Central memory CD8-positive, alpha-beta T cell (primary cell): ENCODE data around the gene FAR2.

ENCODE experiments used
- ATAC-seq: fragments of 150-1000 bp; cut with Tn5 transposase; replicated peaks from 2 replicates; pipeline ENCODE4 v1.10.0; 2022; ENCODE audit warnings: mild to moderate bottlenecking, moderate FRiP score, moderate number of reproducible peaks; ENCODE audit not compliant: poor library complexity, severe bottlenecking; ENCODE audit errors: extremely low read depth
- DNase-seq, 2 donors: peaks; one replicate each; pipeline ENCODE4 v3.0.0; 2021; ENCODE audit warnings: low spot score in 2 of 2
- H3K27ac Mint-ChIP-seq: one replicate; pipeline ENCODE4 v1.8.0; 2022; ENCODE audit warnings: low read depth, mild to moderate bottlenecking, moderate library complexity, mixed read lengths
- H3K27me3 Mint-ChIP-seq: one replicate; pipeline ENCODE4 v1.8.0; 2022; ENCODE audit warnings: mixed read lengths
- H3K36me3 Mint-ChIP-seq: one replicate; pipeline ENCODE4 v1.8.0; 2022; ENCODE audit warnings: mild to moderate bottlenecking, moderate library complexity, mixed read lengths; ENCODE audit not compliant: insufficient read depth
- H3K4me1 Mint-ChIP-seq: one replicate; pipeline ENCODE4 v1.8.0; 2022; ENCODE audit warnings: mixed read lengths
- H3K4me3 Mint-ChIP-seq: one replicate; pipeline ENCODE4 v1.8.0; 2022; ENCODE audit warnings: mild to moderate bottlenecking, moderate library complexity, mixed read lengths
- H3K9me3 Mint-ChIP-seq: one replicate; pipeline ENCODE4 v1.8.0; 2022; ENCODE audit warnings: mixed read lengths

FAR2 gene

DNA sequence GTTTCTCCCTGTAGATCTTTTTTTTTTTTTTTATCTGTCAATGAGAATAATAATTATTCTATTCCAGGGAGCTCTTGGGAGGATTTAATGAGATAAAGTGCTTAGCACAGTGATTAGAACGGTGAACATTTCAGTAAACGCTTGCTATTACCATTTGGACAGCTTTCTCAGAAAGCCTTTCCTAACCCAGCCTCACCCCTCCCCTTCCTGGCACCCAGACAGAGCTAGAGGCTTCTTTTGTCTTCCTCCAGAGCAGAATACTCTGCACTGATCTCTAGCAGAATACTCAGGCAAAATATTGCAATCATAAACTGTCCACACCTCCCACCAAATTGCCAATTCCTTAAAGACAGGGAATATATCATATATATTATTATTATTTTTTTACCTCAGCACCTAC is 165.3 kb downstream of the FAR2 start:
- no peak overlapping the region for H3K27ac Mint-ChIP-seq
- peaks cover 2% of the 10 kb centered on the region for H3K36me3 Mint-ChIP-seq
- H3K4me1 Mint-ChIP-seq, result peaks cover 9% of the 10 kb centered on the region
- H3K27me3 Mint-ChIP-seq, result no peaks in the 10 kb centered on the region
- ATAC-seq, result no peak
- no peaks in the 10 kb centered on the region for H3K9me3 Mint-ChIP-seq
- H3K4me3 Mint-ChIP-seq, result no peak overlapping the region
- no peak for DNase-seq

DNA sequence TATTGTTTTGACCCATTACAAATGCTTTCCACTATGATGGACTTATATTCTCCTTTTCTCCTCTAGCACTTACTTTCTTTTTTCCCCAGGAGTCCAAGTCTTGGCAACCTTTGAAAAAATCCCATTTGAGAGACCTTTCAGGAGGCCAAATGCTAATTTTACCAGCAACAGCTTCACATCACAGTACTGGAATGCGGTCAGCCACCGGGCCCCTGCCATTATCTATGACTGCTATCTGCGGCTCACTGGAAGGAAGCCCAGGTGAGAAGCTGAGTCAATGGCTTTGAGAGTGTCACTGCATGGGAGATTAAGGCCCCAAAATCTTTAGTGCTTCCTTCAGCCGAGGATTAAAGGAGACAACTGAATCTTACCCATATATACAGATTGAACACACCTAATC is 167.7 kb downstream of the FAR2 start:
- peaks cover 4% of the 10 kb centered on the region for H3K36me3 Mint-ChIP-seq
- H3K4me3 Mint-ChIP-seq, result no peak overlapping the region
- no peak overlapping the region for H3K27ac Mint-ChIP-seq
- no peaks in the 10 kb centered on the region for H3K27me3 Mint-ChIP-seq
- ATAC-seq (no peak), DNase-seq (no peak)
- no peaks in the 10 kb centered on the region for H3K9me3 Mint-ChIP-seq
- peaks cover 9% of the 10 kb centered on the region for H3K4me1 Mint-ChIP-seq

- H3K4me3 Mint-ChIP-seq, result no peak overlapping the region
- DNase-seq (peak in 1 of 2 donors; percentile 25), ATAC-seq (peak; percentile 98)
- peaks cover 9% of the 10 kb centered on the region for H3K4me1 Mint-ChIP-seq
- H3K9me3 Mint-ChIP-seq, result no peaks in the 10 kb centered on the region
- peaks cover 6% of the 10 kb centered on the region for H3K36me3 Mint-ChIP-seq
- peak overlapping the region; percentile 17 for H3K27ac Mint-ChIP-seq
- no peaks in the 10 kb centered on the region for H3K27me3 Mint-ChIP-seq
These were observed 168.7 kb downstream of the FAR2 start for GRCh38 chr12:29317556-29318363.

- ATAC-seq, result no peak
These were observed 171.4 kb downstream of the FAR2 start for GRCh38 chr12:29320295-29321085.

DNA sequence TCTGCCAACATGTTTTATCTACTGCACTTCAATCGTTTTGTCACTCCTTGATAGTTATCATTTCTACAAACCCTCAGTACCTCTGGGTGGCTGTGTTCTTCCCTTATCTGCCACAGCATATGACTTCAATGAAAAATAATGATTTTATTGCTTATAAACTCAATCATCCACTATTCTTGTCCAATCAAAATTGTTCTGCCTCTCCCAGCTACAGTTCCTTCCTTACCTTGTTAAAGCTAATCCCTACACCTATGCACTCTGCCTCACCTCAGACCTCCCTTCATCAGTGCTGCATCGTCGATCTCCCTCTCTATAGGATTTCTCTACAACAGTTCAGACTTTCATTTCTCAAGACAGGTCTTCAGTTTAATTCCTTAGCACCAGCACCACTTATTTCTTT is 173.1 kb downstream of the FAR2 start:
- H3K4me3 Mint-ChIP-seq, result no peak overlapping the region
- H3K27ac Mint-ChIP-seq, result no peak overlapping the region

More at GRCh38 chr12:29320295-29321085, 171.4 kb downstream of the FAR2 start:
- no peak for DNase-seq
- Mint-ChIP-seq H3K36me3 (peaks cover 9% of the 10 kb centered on the region), H3K9me3 (no peaks in the 10 kb centered on the region), H3K4me1 (peaks cover 12% of the 10 kb centered on the region), H3K27me3 (no peaks in the 10 kb centered on the region), H3K27ac (no peak overlapping the region), H3K4me3 (no peak overlapping the region)

DNA sequence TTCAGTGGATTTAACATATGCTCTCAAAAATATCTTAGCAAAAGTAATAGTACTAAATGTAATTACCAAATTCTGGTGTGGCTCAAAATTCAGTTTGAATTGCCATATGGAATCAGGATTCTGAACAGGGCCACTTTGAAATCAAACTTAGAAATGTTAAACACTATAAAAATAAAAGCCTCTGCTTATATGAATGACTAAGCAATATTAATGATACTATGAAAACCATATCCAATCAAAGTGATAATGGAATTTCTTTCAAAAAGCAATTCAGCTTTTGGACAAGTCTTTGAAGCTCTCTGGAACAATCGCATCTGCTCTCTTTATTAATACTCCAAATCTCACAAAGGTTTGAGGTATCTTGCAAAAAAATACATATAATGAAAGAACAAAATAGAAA is 180.3 kb downstream of the FAR2 start:
- H3K4me3 Mint-ChIP-seq, result no peak overlapping the region
- H3K9me3 Mint-ChIP-seq, result no peaks in the 10 kb centered on the region
- peaks cover 5% of the 10 kb centered on the region for H3K4me1 Mint-ChIP-seq
- peaks cover 3% of the 10 kb centered on the region for H3K36me3 Mint-ChIP-seq
- DNase-seq (no peak), ATAC-seq (no peak)
- no peak overlapping the region for H3K27ac Mint-ChIP-seq
- H3K27me3 Mint-ChIP-seq, result no peaks in the 10 kb centered on the region

More for the DNA sequence above, 173.1 kb downstream of the FAR2 start:
- ATAC-seq (no peak), DNase-seq (no peak)
- Mint-ChIP-seq H3K27me3 (no peaks in the 10 kb centered on the region), H3K36me3 (peaks cover 9% of the 10 kb centered on the region), H3K4me1 (peaks cover 14% of the 10 kb centered on the region), H3K9me3 (no peaks in the 10 kb centered on the region)

- Mint-ChIP-seq H3K27ac (no peak overlapping the region), H3K27me3 (no peaks in the 10 kb centered on the region), H3K4me1 (no peaks in the 10 kb centered on the region), H3K36me3 (peaks cover under 1% of the 10 kb centered on the region), H3K9me3 (no peaks in the 10 kb centered on the region), H3K4me3 (no peak overlapping the region)
- no peak for ATAC-seq
- DNase-seq, result no peak
These were observed 184.1 kb downstream of the FAR2 start for GRCh38 chr12:29333178-29333577.

GRCh38 chr12:29334937-29335336 is 185.9 kb downstream of the FAR2 start:
- H3K36me3 Mint-ChIP-seq, result peaks cover 4% of the 10 kb centered on the region
- no peak overlapping the region for H3K27ac Mint-ChIP-seq
- H3K9me3 Mint-ChIP-seq, result no peaks in the 10 kb centered on the region
- no peak for DNase-seq
- H3K27me3 Mint-ChIP-seq, result no peaks in the 10 kb centered on the region
- H3K4me3 Mint-ChIP-seq, result no peak overlapping the region
- no peak for ATAC-seq
- no peaks in the 10 kb centered on the region for H3K4me1 Mint-ChIP-seq

GRCh38 chr12:29337325-29337724 is 188.2 kb downstream of the FAR2 start:
- Mint-ChIP-seq H3K36me3 (peaks cover 20% of the 10 kb centered on the region), H3K27me3 (no peaks in the 10 kb centered on the region), H3K4me3 (no peak overlapping the region), H3K9me3 (no peaks in the 10 kb centered on the region), H3K27ac (no peak overlapping the region), H3K4me1 (no peaks in the 10 kb centered on the region)
- no peak for ATAC-seq
- no peak for DNase-seq

DNA sequence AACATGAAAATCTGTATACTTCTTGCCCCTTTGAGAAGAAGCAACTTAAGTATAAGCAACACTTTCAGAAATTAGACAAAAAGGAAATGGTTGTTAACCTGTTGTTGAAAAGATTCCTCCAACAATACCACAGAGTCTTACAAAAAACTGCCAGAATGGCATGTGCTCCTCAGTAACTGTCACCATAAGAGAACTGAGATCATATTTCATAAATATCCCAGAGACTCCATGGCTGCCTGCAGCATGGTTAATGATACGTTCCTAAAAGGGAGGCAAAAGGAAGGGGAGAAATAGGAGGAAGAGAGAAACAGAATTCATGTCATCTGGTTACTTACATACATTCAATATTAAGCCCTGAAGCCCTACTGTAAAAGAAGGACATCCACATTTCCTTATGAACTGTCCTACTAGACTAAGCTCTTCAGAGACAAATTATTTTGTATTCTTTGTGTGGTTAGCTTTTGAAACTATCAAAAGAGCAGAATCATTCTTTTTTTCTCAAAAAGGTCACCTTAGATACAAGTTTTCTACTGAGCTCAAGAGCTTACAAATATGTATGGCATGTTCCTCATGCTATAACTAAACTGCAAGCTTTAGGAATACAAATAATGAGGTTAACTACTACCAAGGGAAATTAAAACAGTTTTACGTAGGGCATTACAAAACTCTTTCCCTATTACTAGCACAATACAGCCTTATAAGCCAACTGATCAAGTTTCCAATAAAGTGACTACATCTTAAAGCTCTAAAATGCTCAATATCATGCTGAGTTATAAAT is 194.1 kb downstream of the FAR2 start:
- Mint-ChIP-seq H3K36me3 (peaks cover 37% of the 10 kb centered on the region), H3K4me1 (no peaks in the 10 kb centered on the region), H3K27ac (no peak overlapping the region), H3K4me3 (no peak overlapping the region), H3K27me3 (no peaks in the 10 kb centered on the region), H3K9me3 (no peaks in the 10 kb centered on the region)
- no peak for DNase-seq
- no peak for ATAC-seq

- Mint-ChIP-seq H3K36me3 (peaks cover 29% of the 10 kb centered on the region), H3K4me3 (no peak overlapping the region), H3K9me3 (no peaks in the 10 kb centered on the region), H3K4me1 (no peaks in the 10 kb centered on the region), H3K27ac (no peak overlapping the region), H3K27me3 (no peaks in the 10 kb centered on the region)
- DNase-seq (no peak), ATAC-seq (no peak)
These were observed 197.8 kb downstream of the FAR2 start for GRCh38 chr12:29346769-29347421.

GRCh38 chr12:29350080-29350479 is 201.0 kb downstream of the FAR2 start:
- ATAC-seq (no peak), DNase-seq (no peak)
- Mint-ChIP-seq H3K4me1 (no peaks in the 10 kb centered on the region), H3K27ac (no peak overlapping the region), H3K4me3 (no peak overlapping the region), H3K9me3 (no peaks in the 10 kb centered on the region), H3K36me3 (peaks cover 20% of the 10 kb centered on the region), H3K27me3 (no peaks in the 10 kb centered on the region)
